Gastroesophageal sphincter (tissue), 4 donors: ENCODE results near the gene TIMMDC1. TPM values are rescaled to one million over a fixed set of nuclear protein-coding genes. Genes with fewer than 3 reads are reported as not detected.
"Not testable (repeated sequence)": the region's sequence is repeated elsewhere in the genome, so short reads cannot be mapped to it uniquely, and the experiment has no call there.

ENCODE experiments used
- ATAC-seq: fragments of 150-250 bp; one replicate; pipeline ENCODE4 v1.9.1; 2016; ENCODE audit warnings: mild to moderate bottlenecking, moderate library complexity
- H3K27ac ChIP-seq, 4 donors: fragments of 200-600 bp; sonication (generic) in 3 of 4; 1 replicate in 3 of 4; 2 replicates in 1 of 4; pipeline ENCODE4 v1.5.1; 2016 to 2019
- H3K27me3 ChIP-seq: fragments of 200-600 bp; sonication (generic); one replicate; pipeline ENCODE4 v1.5.1; 2019
- H3K36me3 ChIP-seq, 2 donors: fragments of 200-600 bp; sonication (generic); one replicate each; pipeline ENCODE4 v1.5.1; 2019; ENCODE audit warnings: control low read depth in 1 of 2
- H3K4me1 ChIP-seq, 3 donors: fragments of 200-600 bp; sonication (generic); 1 replicate in 2 of 3; 2 replicates in 1 of 3; pipeline ENCODE4 v1.5.1; 2016 to 2019; ENCODE audit warnings: control low read depth in 2 of 3
- H3K4me3 ChIP-seq, 2 donors: fragments of 200-600 bp; sonication (generic); one replicate each; pipeline ENCODE4 v1.5.1; 2019; ENCODE audit warnings: mild to moderate bottlenecking in 1 of 2, moderate library complexity in 1 of 2
- H3K9me3 ChIP-seq, 3 donors: fragments of 200-600 bp; sonication (generic); one replicate each; pipeline ENCODE4 v1.5.1; 2017 to 2019; ENCODE audit warnings: control low read depth in 2 of 3
- CTCF ChIP-seq, 4 experiments: fragments of 200-600 bp in 2 of 4; fragments of 450-650 bp in 2 of 4; sonication (generic) in 1 of 4; IDR thresholded peaks; one replicate each; pipeline ENCODE4 v1.5.1; 2017 to 2019; ENCODE audit warnings: antibody characterized with exemption in 4 of 4, mild to moderate bottlenecking in 2 of 4, moderate library complexity in 2 of 4
- EP300 ChIP-seq: sonication (generic); formaldehyde crosslinking; IDR thresholded peaks from one replicate; pipeline ENCODE4 v1.6.1; 2017; ENCODE audit warnings: antibody characterized with exemption, mild to moderate bottlenecking
- POLR2A ChIP-seq, 2 donors: fragments of 450-650 bp; IDR thresholded peaks; one replicate each; pipeline ENCODE4 v1.6.1; 2017; ENCODE audit warnings: antibody characterized with exemption in 2 of 2, mild to moderate bottlenecking in 2 of 2, moderate library complexity in 1 of 2
- POLR2AphosphoS5 ChIP-seq: sonication (generic); formaldehyde crosslinking; IDR thresholded peaks from one replicate; pipeline ENCODE4 v1.6.1; 2017; ENCODE audit warnings: antibody characterized with exemption
- WGBS, 2 donors: methylation state at CpG; one replicate each; pipeline ENCODE4 v1.1.5; 2018; ENCODE audit warnings: low coverage in 1 of 2; 5-methylcytosine and 5-hydroxymethylcytosine counted together
- total RNA-seq, 4 donors: library from RNA; depleted of rRNA; stranded (reverse); fragments of >200 nt; gene quantifications; one replicate each; pipeline ENCODE4 v1.1.0, GENCODE V29; 2016

TIMMDC1 gene
- total RNA-seq, 4 donors from 2014 or later = 43.9 to 65.7 (median 52.2) TPM

- H3K4me1 ChIP-seq = no peaks in the 10 kb centered on the region
- H3K27ac ChIP-seq = no peak overlapping the region
- TF ChIP-seq POLR2A (IDR thresholded peaks at IDR 0.05) (no peak), POLR2AphosphoS5 (no peak), EP300 (no peak), CTCF (IDR thresholded peaks at IDR 0.05) (no peak)
- no peaks in the 10 kb centered on the region for H3K9me3 ChIP-seq
- no peak overlapping the region for H3K4me3 ChIP-seq
- H3K27me3 ChIP-seq = no peaks in the 10 kb centered on the region
- no peaks in the 10 kb centered on the region for H3K36me3 ChIP-seq
- 88 to 89% methylated on average over 8 to 9 of the region's 9 CpGs for WGBS, 2 donors
- no peak for ATAC-seq
These were observed 52.0 kb downstream of the TIMMDC1 start for GRCh38 chr3:119550192-119550910.

- 79% methylated on average over 2 of the region's 5 CpGs; no CpG with 5 or more reads in 1 of the 2 donors for WGBS, 2 donors
- ATAC-seq = no peak
- Histone ChIP-seq H3K27ac (no peak overlapping the region), H3K4me1 (no peaks in the 10 kb centered on the region), H3K27me3 (no peaks in the 10 kb centered on the region), H3K9me3 (no peaks in the 10 kb centered on the region), H3K36me3 (no peaks in the 10 kb centered on the region), H3K4me3 (no peak overlapping the region)
- TF ChIP-seq EP300 (no peak), CTCF (IDR thresholded peaks at IDR 0.05) (no peak)
These were observed 53.3 kb downstream of the TIMMDC1 start for GRCh38 chr3:119551598-119551997.

GRCh38 chr3:119552928-119553327 lies 54.6 kb downstream of the TIMMDC1 start:
- not testable (repeated sequence) for ATAC-seq, H3K27me3 ChIP-seq, H3K36me3 ChIP-seq, H3K4me3 ChIP-seq, H3K9me3 ChIP-seq, H3K4me1 ChIP-seq, H3K27ac ChIP-seq
- WGBS, 2 donors = 93 to 98% methylated on average over 5 to 6 of the region's 6 CpGs

- no peak for TF ChIP-seq EP300
- no peak for TF ChIP-seq POLR2A (IDR thresholded peaks at IDR 0.05)
- TF ChIP-seq CTCF (IDR thresholded peaks at IDR 0.05) = no peak
- TF ChIP-seq POLR2AphosphoS5 = no peak
- Histone ChIP-seq H3K36me3 (no peaks in the 10 kb centered on the region), H3K27ac (no peak overlapping the region), H3K4me1 (no peaks in the 10 kb centered on the region), H3K27me3 (no peaks in the 10 kb centered on the region), H3K4me3 (no peak overlapping the region), H3K9me3 (no peaks in the 10 kb centered on the region)
- ATAC-seq = no peak
- WGBS, 2 donors = 46 to 86% methylated on average over 2 to 5 of the region's 5 CpGs
These were observed 55.6 kb downstream of the TIMMDC1 start for GRCh38 chr3:119553823-119554415.

GRCh38 chr3:119555309-119555735 lies 57.0 kb downstream of the TIMMDC1 start:
- ATAC-seq = no peak
- H3K4me1 ChIP-seq = no peaks in the 10 kb centered on the region
- 44 to 95% methylated on average over 3 to 4 of the region's 4 CpGs for WGBS, 2 donors
- no peaks in the 10 kb centered on the region for H3K27me3 ChIP-seq
- H3K27ac ChIP-seq = peak overlapping the region in 1 of 4 donors; percentile 14
- H3K36me3 ChIP-seq = no peaks in the 10 kb centered on the region
- H3K9me3 ChIP-seq = no peaks in the 10 kb centered on the region
- TF ChIP-seq POLR2A (IDR thresholded peaks at IDR 0.05) (no peak), POLR2AphosphoS5 (no peak), EP300 (no peak), CTCF (IDR thresholded peaks at IDR 0.05) (no peak)
- no peak overlapping the region for H3K4me3 ChIP-seq
